ENCODE results near the gene PDXK.

Gene PDXK

GRCh38 chr21:43809853-43810504 is 91.0 kb downstream of the PDXK start:
- no peak for DNase-seq

- no peak for DNase-seq
Observed at GRCh38 chr21:43810505-43811261, 91.8 kb downstream of the PDXK start.

GRCh38 chr21:43811262-43812105 is 92.6 kb downstream of the PDXK start:
- no peak for DNase-seq

Measured in NCI-H2081 treated with DMSO at 0.1 percent for 48 hours (cell line).